ENCODE results near the gene EFNA2.
"Not testable (repeated sequence)": the region's sequence is repeated elsewhere in the genome, so short reads cannot be mapped to it uniquely, and the experiment has no call there.

The EFNA2 gene

GRCh38 chr19:1296575-1297271, 11.1 kb downstream of the EFNA2 start:
- no peak for DNase-seq (ENCODE audit: low read depth, low spot score)

GRCh38 chr19:1298235-1298634, 12.6 kb downstream of the EFNA2 start:
- DNase-seq (ENCODE audit: low read depth, low spot score): no peak

- no peak for DNase-seq (ENCODE audit: low read depth, low spot score)
Observed at GRCh38 chr19:1299801-1300200, 14.1 kb downstream of the EFNA2 start.

- DNase-seq (ENCODE audit: low read depth, low spot score): no peak
Observed at GRCh38 chr19:1300744-1301490, 15.2 kb downstream of the EFNA2 start.

GRCh38 chr19:1302533-1303239, 17.0 kb downstream of the EFNA2 start:
- no peak for DNase-seq (ENCODE audit: low read depth, low spot score)

- no peak for DNase-seq (ENCODE audit: low read depth, low spot score)
Observed at GRCh38 chr19:1304197-1304924, 18.7 kb downstream of the EFNA2 start.

GRCh38 chr19:1305354-1305753, 19.7 kb downstream of the EFNA2 start:
- not testable (repeated sequence) for DNase-seq (ENCODE audit: low read depth, low spot score)

GRCh38 chr19:1307320-1307719, 21.6 kb downstream of the EFNA2 start:
- DNase-seq (ENCODE audit: low read depth, low spot score): no peak

GRCh38 chr19:1307755-1308303, 22.2 kb downstream of the EFNA2 start:
- no peak for DNase-seq (ENCODE audit: low read depth, low spot score)

GRCh38 chr19:1308718-1309117, 23.0 kb downstream of the EFNA2 start:
- DNase-seq (ENCODE audit: low read depth, low spot score): no peak

- DNase-seq (ENCODE audit: low read depth, low spot score): no peak
Observed at GRCh38 chr19:1309977-1310852, 24.5 kb downstream of the EFNA2 start.

- DNase-seq (ENCODE audit: low read depth, low spot score): no peak
Observed at GRCh38 chr19:1310853-1311180, 25.1 kb downstream of the EFNA2 start.

- no peak for DNase-seq (ENCODE audit: low read depth, low spot score)
Observed at GRCh38 chr19:1311543-1312091, 25.9 kb downstream of the EFNA2 start.

GRCh38 chr19:1312767-1313694, 27.4 kb downstream of the EFNA2 start:
- no peak for DNase-seq (ENCODE audit: low read depth, low spot score)

- no peak for DNase-seq (ENCODE audit: low read depth, low spot score)
Observed at GRCh38 chr19:1313695-1314613, 28.3 kb downstream of the EFNA2 start.

GRCh38 chr19:1315470-1316166, 29.9 kb downstream of the EFNA2 start:
- no peak for DNase-seq (ENCODE audit: low read depth, low spot score)

- no peak for DNase-seq (ENCODE audit: low read depth, low spot score)
Observed at GRCh38 chr19:1316466-1316865, 30.8 kb downstream of the EFNA2 start.
